Left kidney (tissue), 2 donors: ENCODE data around the gene FGF8. TPM values are rescaled to one million over a fixed set of nuclear protein-coding genes. Genes with fewer than 3 reads are reported as not detected.
A peak's percentile ranks its signal among the peaks of the same experiment; 100 is the strongest.

Source experiments
- DNase-seq: peaks from one replicate; pipeline ENCODE4 v3.0.0-alpha.2; 2013
- polyA plus RNA-seq: library from polyadenylated mRNA; unstranded; fragments of 120-200 nt; gene quantifications from one replicate; pipeline ENCODE4 v1.2.1, GENCODE V29; 2013; ENCODE audit not compliant: insufficient read length

Gene FGF8
- polyA plus RNA-seq, 1 donor = 7.1 TPM

DNA sequence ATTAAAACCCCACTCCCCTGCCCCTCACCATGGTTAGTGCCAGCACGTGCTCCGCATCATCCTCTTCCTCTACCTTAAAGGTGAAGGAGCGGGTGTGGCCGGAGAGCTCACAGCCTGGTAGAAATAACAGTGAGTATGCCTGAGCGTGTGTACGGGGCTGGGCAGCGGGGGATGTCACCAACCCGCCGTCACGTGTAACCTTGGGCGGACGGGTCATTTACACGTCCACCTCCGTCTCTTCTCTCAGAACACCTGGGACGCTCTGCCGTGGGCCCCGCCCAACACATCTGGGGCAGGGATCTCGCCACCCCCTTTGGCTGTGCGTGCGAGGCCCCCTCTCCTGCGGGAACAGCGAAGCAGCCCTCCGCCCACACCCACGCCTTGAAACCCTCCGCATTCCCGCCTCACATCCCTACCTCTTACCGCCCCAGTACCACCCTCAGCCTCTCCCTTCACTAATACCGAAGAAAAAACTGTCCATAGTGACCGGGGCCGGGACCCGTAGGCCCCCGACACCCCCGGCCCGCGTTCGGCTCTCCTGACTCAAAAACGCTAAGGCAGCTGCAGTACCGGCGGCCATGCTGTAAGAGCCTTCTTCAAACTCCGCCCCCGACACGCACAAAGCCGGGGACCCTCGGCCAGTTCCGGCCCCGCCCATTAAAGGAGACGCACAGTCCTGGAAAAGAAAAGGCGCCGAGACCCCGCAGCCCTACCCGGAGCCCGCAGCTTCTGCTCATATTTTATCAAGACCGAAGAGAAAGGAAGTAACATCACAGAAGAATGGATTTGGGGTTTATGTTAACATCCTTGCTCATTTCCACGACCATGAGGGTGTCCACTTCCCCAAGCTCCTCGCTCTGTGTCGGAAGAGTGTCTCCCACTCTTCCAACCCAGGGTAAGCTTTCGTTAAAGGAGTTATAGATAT is 7.2 kb upstream of the FGF8 start, which contains the start of gene NPM3:
Gene NPM3, minus strand, starts transcription at position 636 of the 925 bp plus-strand sequence. Its CDS starts 56 bp downstream, at position 580.
- peak; percentile 88 for DNase-seq

- DNase-seq = no peak
Observed at GRCh38 chr10:101781984-101782810, 6.3 kb upstream of the FGF8 start.

- DNase-seq = no peak
Observed at GRCh38 chr10:101781655-101781983, 5.7 kb upstream of the FGF8 start.

DNA sequence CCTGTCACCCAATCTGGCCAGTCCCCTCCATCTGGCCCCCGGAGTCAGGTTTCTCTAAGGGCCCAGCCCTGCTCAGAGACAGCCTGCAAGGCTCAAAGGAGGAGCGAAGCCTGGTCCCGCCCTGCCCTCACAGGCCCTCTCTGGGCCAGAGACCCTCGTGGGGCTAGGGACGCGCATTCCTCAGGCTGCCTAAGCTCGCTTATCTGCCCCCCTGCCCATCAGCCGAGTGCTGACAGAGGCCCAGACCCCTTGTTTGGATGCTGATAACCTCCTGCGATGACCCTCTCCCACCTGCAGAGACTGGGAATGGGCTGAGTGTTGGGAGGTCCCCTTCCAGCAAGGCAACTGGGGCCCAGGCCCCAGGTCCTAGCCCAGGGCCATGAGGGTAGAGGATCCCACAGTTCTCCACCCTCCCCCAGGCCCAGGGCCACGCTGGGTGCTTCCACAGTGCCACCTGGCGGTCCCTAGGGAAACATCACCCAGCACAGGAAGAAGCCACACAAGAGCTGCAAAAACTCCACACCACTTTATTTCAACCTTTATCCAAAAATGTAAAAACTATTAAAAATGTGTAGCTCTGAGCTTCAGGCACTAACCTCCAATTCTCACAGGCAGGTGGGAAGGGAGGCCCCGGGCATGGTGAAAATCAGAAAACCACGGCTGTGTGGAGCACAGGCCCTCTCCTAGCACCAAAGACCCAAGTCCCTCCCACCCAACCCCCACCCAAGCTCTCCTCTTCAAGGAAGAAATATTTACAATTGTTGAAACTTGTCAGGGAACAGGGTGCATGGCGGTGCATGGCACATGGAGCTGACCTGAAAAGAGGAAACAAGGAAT is 5.1 kb upstream of the FGF8 start:
- no peak for DNase-seq

- DNase-seq = no peak
Observed at GRCh38 chr10:101780187-101780817, 4.4 kb upstream of the FGF8 start.

GRCh38 chr10:101779544-101780186 is 3.8 kb upstream of the FGF8 start:
- DNase-seq = peak; percentile 72

- DNase-seq = no peak
Observed at GRCh38 chr10:101778781-101779543, 3.0 kb upstream of the FGF8 start.

DNA sequence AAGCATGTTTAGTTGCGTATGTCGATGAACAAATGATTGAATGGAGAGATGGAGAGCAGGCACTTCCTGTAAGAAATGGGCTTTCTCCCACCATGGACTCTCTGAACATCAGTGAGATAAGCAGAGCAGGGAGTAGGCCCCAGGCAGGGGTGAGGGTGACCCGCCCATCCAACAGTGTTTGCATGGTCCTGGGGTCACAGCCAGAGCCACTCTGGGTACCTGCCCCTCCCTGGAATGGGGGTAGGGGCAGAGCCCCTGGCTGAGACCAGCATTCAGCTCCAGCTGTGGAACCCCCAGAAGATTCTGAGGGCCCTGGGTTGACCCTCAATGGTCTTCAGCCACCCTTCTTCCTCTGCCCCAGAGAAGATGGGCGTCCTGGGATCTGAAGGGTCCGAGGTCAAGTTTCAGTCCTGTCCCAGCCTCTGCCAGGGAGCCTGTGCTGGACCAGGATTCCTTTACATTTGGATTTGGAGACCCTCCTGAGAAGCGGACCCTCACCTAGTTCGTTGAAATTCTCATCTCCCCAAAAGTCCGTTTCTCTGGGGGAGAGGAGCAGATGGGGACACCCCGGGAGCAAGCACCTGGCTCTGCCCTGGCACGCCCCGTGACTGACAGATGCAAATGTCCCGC is 2.4 kb upstream of the FGF8 start:
- no peak for DNase-seq

- no peak for DNase-seq
Observed at GRCh38 chr10:101777619-101778145, 1.8 kb upstream of the FGF8 start.

GRCh38 chr10:101776161-101776817 is 375 bp upstream of the FGF8 start:
- DNase-seq = no peak

GRCh38 chr10:101774589-101775272 is 1.2 kb downstream of the FGF8 start:
- no peak for DNase-seq

DNA sequence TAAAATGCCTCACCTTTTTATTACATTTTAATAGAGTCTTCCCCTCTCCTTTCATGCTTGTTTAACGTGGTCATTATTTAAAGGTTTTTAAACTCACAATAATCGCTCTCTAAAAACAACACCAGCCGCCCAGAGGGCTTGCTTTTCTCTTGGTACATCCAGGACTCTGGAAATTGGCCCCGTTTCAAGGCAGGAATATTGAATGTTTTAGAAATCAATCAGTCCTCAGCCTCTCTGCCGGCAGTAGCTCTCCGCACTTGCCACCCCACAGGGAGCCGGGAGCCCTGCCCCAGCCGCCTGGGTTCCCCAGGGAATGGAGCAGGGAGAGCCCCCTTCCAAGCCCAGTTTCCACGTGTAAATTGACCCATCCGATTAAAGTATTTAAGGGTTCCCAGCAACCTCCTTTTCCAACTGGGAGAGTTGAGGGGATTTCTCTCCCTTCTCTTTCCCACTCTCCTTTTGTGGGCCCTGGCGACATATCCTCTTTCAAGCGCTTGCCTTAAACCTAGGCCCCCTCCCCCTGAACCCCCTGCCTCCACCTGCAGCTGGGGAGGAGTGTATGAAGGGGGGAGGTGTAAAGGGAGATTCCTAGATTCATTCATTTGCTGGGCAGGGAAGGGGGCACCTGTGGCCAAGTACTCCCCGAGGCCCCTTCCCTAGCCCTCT is 1.9 kb downstream of the FGF8 start:
- no peak for DNase-seq

DNA sequence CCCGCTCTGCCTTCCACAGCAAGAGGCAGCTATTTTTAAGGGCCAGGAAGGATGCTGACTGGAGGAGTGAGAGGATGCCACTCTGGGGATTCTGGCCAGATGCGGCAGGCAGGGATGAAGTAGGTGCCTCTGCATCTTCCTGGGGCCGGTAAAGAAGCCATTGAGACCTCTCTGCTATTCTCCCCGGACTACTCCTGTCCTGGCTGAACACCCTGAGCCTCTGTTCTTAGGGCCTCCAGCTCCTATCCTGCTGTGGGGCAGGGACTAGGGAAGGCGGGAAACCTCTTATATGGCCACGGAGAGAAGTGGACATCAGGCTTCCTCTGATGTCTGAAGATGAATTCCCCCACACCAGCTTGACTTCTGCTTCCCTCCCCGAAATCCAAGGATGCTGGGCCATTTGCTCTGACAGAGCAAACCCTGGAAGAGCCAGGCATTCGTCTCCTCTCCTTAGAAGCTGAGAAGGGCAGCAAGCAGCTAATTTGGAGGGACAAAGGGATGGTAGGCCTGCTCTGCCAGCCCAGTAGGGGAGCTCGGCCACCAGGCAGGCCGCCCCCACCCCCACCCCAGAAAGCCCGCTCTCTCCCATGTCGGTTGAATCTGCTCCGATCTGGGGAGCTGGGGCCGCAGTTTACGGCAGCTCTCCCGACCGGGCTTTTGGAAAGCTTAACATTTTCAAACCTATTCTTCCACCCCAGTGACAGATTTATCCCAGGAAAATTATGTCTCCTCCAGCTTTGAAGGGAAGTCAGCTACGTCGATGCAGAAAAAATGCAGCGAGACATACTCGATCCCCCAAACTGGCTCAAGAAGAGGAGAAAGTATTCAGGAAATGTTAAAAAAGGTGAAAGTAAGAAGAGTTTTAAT is 2.8 kb downstream of the FGF8 start:
- DNase-seq = no peak

GRCh38 chr10:101772017-101772894 is 3.7 kb downstream of the FGF8 start:
- no peak for DNase-seq

- no peak for DNase-seq
Observed at GRCh38 chr10:101771380-101771779, 4.5 kb downstream of the FGF8 start.
